Measurements from ENCODE around the gene REN. TPM values are rescaled to one million over a fixed set of nuclear protein-coding genes. Genes with fewer than 3 reads are reported as not detected.
A peak's percentile ranks its signal among the peaks of the same experiment; 100 is the strongest.

Gene REN
- polyA plus RNA-seq, 1 donor, result not detected

GRCh38 chr1:204134103-204134502 is 32.0 kb downstream of the REN start:
- DNase-seq (ENCODE audit: low read depth), result no peak

- no peak for DNase-seq (ENCODE audit: low read depth)
Observed at GRCh38 chr1:204132718-204133117, 33.4 kb downstream of the REN start.

- no peak for DNase-seq (ENCODE audit: low read depth)
Observed at GRCh38 chr1:204131978-204132377, 34.2 kb downstream of the REN start.

- DNase-seq (ENCODE audit: low read depth), result no peak
Observed at GRCh38 chr1:204130981-204131892, 34.9 kb downstream of the REN start.

GRCh38 chr1:204130178-204130577 is 36.0 kb downstream of the REN start:
- no peak for DNase-seq (ENCODE audit: low read depth)

- peak; percentile 20 for DNase-seq (ENCODE audit: low read depth)
Observed at GRCh38 chr1:204128964-204129896, 36.9 kb downstream of the REN start.

GRCh38 chr1:204128464-204128963 is 37.6 kb downstream of the REN start:
- no peak for DNase-seq (ENCODE audit: low read depth)

GRCh38 chr1:204127597-204128242 is 38.4 kb downstream of the REN start:
- DNase-seq (ENCODE audit: low read depth), result no peak

GRCh38 chr1:204126956-204127355 is 39.2 kb downstream of the REN start:
- no peak for DNase-seq (ENCODE audit: low read depth)

GRCh38 chr1:204126386-204126785 is 39.8 kb downstream of the REN start:
- DNase-seq (ENCODE audit: low read depth), result no peak

GRCh38 chr1:204125759-204126351 is 40.3 kb downstream of the REN start:
- DNase-seq (ENCODE audit: low read depth), result no peak

- DNase-seq (ENCODE audit: low read depth), result no peak
Observed at GRCh38 chr1:204124639-204125038, 41.5 kb downstream of the REN start.

- no peak for DNase-seq (ENCODE audit: low read depth)
Observed at GRCh38 chr1:204123376-204123775, 42.8 kb downstream of the REN start.

GRCh38 chr1:204121840-204122555 is 44.1 kb downstream of the REN start:
- no peak for DNase-seq (ENCODE audit: low read depth)

- no peak for DNase-seq (ENCODE audit: low read depth)
Observed at GRCh38 chr1:204116539-204116938, 49.6 kb downstream of the REN start.

- no peak for DNase-seq (ENCODE audit: low read depth)
Observed at GRCh38 chr1:204115116-204115515, 51.0 kb downstream of the REN start.

- DNase-seq (ENCODE audit: low read depth), result no peak
Observed at GRCh38 chr1:204114606-204115005, 51.5 kb downstream of the REN start.

- DNase-seq (ENCODE audit: low read depth), result no peak
Observed at GRCh38 chr1:204113896-204114295, 52.2 kb downstream of the REN start.

- DNase-seq (ENCODE audit: low read depth), result no peak
Observed at GRCh38 chr1:204112876-204113730, 53.0 kb downstream of the REN start.

Measured in forelimb muscle (tissue), 1 donor.